Nephron progenitor cell (in vitro differentiated cells): ENCODE results near the gene TMOD2.

Experiments used
- DNase-seq: peaks from one replicate; pipeline ENCODE4 v3.0.0; 2021
- H3K27ac Mint-ChIP-seq: 2 replicates; pipeline ENCODE4 v1.8.0; 2021; ENCODE audit warnings: mild to moderate bottlenecking, moderate library complexity, mixed read lengths
- H3K27me3 Mint-ChIP-seq: 2 replicates; pipeline ENCODE4 v1.8.0; 2021; ENCODE audit warnings: mild to moderate bottlenecking, low read depth, mixed read lengths; ENCODE audit not compliant: poor library complexity
- H3K36me3 Mint-ChIP-seq: 2 replicates; pipeline ENCODE4 v1.8.0; 2021; ENCODE audit warnings: low read depth, mixed read lengths
- H3K4me1 Mint-ChIP-seq: 2 replicates; pipeline ENCODE4 v1.8.0; 2021; ENCODE audit warnings: mixed read lengths
- H3K4me3 Mint-ChIP-seq: 2 replicates; pipeline ENCODE4 v1.8.0; 2021; ENCODE audit warnings: mild to moderate bottlenecking, moderate library complexity, mixed read lengths
- H3K9me3 Mint-ChIP-seq: 2 replicates; pipeline ENCODE4 v1.8.0; 2021; ENCODE audit warnings: mild to moderate bottlenecking, moderate library complexity, mixed read lengths
- CTCF ChIP-seq: fragments of 200-600 bp; sonication (generic); IDR thresholded peaks from 2 replicates; pipeline ENCODE4 v1.5.0; 2021; ENCODE audit warnings: antibody characterized with exemption

TMOD2 gene

GRCh38 chr15:51750792-51751696, at the start of gene TMOD2:
TMOD2 (plus strand) TSS chr15:51751597; CDS start chr15:51766442, 14,845 bp downstream.
- Mint-ChIP-seq H3K4me3 (peak within 1 kb of the TSS; percentile 89), H3K36me3 (no peaks in the 10 kb centered on the region), H3K27ac (no peak within 1 kb of the TSS), H3K27me3 (peaks cover 84% of the 10 kb centered on the region), H3K4me1 (peaks cover 14% of the 10 kb centered on the region), H3K9me3 (no peaks in the 10 kb centered on the region)
- peak; percentile 69 for DNase-seq
- TF ChIP-seq CTCF: no peak

DNA sequence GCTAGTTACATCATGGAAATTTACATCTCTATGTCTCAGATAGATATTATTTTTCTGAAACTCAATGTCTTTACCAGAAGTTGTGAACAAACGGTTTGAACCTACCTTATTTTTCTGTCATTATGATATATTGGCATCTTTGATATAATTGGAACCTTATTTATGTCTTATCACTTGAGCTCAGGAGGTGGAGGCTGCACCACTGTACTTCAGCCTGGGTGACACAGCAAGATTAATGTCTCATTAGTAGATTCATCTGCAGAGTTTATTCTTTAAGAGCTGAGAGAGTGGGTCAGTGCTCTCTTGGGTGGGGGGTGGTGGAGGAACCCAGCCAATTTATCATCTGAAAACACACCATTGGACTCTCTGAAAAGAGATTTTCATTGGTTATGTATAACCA, 48.7 kb upstream of the TMOD2 start:
- DNase-seq: no peak
- Mint-ChIP-seq H3K4me3 (no peak overlapping the region), H3K4me1 (no peaks in the 10 kb centered on the region), H3K27me3 (peaks cover 4% of the 10 kb centered on the region), H3K9me3 (no peaks in the 10 kb centered on the region), H3K36me3 (no peaks in the 10 kb centered on the region), H3K27ac (no peak overlapping the region)
- no peak for TF ChIP-seq CTCF

- Mint-ChIP-seq H3K27me3 (peaks cover 4% of the 10 kb centered on the region), H3K36me3 (no peaks in the 10 kb centered on the region), H3K4me1 (no peaks in the 10 kb centered on the region), H3K9me3 (no peaks in the 10 kb centered on the region), H3K4me3 (no peak overlapping the region), H3K27ac (no peak overlapping the region)
- no peak for DNase-seq
- TF ChIP-seq CTCF: no peak
Observed at GRCh38 chr15:51706291-51706690, 45.1 kb upstream of the TMOD2 start.

DNA sequence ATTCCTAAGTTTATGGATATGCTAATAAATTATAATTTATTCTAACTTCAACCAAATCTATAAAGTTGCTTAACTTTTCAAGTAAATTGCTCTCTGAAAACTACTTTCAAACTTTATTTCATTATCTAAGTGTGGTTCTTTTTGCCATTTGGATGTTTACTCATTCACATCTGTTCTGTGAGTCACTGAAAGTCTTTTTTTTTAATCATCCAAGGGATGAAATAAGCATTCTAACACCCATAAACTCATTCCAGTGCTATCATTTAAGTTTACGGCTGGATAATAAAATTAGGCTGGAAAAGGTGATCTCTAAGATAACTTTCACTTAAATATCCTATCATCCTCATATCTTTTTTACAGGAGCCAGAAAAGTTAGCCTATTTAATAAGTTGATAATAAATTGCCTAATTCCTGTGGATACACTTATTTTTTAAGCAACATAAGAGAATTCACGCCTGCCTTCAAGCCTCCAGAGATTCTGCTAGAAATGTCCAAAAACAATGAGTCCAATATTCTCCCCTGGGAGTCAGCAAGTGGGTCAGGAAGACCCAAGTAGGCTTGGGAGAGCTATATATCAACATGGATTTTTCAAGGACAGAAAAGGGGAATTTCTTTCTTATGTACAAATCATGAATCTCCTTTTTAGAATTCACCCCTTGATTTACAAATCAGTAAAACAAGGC, 44.3 kb upstream of the TMOD2 start:
- TF ChIP-seq CTCF: no peak
- Mint-ChIP-seq H3K4me3 (no peak overlapping the region), H3K4me1 (no peaks in the 10 kb centered on the region), H3K36me3 (no peaks in the 10 kb centered on the region), H3K27me3 (peaks cover 4% of the 10 kb centered on the region), H3K9me3 (no peaks in the 10 kb centered on the region), H3K27ac (no peak overlapping the region)
- no peak for DNase-seq

GRCh38 chr15:51708013-51708412, 43.4 kb upstream of the TMOD2 start:
- Mint-ChIP-seq H3K4me1 (no peaks in the 10 kb centered on the region), H3K36me3 (no peaks in the 10 kb centered on the region), H3K4me3 (no peak overlapping the region), H3K27ac (no peak overlapping the region), H3K9me3 (no peaks in the 10 kb centered on the region), H3K27me3 (no peaks in the 10 kb centered on the region)
- DNase-seq: no peak
- no peak for TF ChIP-seq CTCF
